Lower leg skin (tissue), 4 donors: ENCODE data around the gene DTD1. TPM values are rescaled to one million over a fixed set of nuclear protein-coding genes. Genes with fewer than 3 reads are reported as not detected.

ENCODE experiments used
- DNase-seq, 2 donors: peaks; one replicate each; pipeline ENCODE4 v3.0.0-alpha.2; 2019; ENCODE audit warnings: low spot score in 2 of 2
- H3K4me3 ChIP-seq: fragments of 200-600 bp; sonication (generic); 2 replicates; pipeline ENCODE4 v1.5.1; 2017; ENCODE audit warnings: mild to moderate bottlenecking, low read depth; ENCODE audit not compliant: poor library complexity, severe bottlenecking
- CTCF ChIP-seq, 3 donors: fragments of 450-650 bp; IDR thresholded peaks; one replicate each; pipeline ENCODE4 v1.5.1; 2016; ENCODE audit warnings: antibody characterized with exemption in 3 of 3, mild to moderate bottlenecking in 3 of 3, moderate library complexity in 2 of 3
- POLR2A ChIP-seq, 2 donors: fragments of 450-650 bp; IDR thresholded peaks; one replicate each; pipeline ENCODE4 v1.6.1; 2016 to 2017; ENCODE audit warnings: antibody characterized with exemption in 2 of 2, mild to moderate bottlenecking in 1 of 2, moderate library complexity in 1 of 2
- WGBS, 2 donors: methylation state at CpG; one replicate each; pipeline ENCODE4 v1.1.5; 2018; 5-methylcytosine and 5-hydroxymethylcytosine counted together
- intact Hi-C: fragments of 100-400 bp; cut with DNase I; formaldehyde crosslinking; loops from one replicate; pipeline ENCODE4 v1.15.0; 2023; ENCODE audit warnings: low total_unique reads
- total RNA-seq, 4 donors: library from RNA; depleted of rRNA; stranded (reverse); fragments of >200 nt; gene quantifications; one replicate each; pipeline ENCODE4 v1.1.0, GENCODE V29; 2016

Gene DTD1
- total RNA-seq, 4 donors from 2014 or later, result 21.7 to 41.8 (median 39.8) TPM

GRCh38 chr20:18571578-18571977, 16.3 kb upstream of the DTD1 start:
- TF ChIP-seq CTCF (IDR thresholded peaks at IDR 0.05) (no peak), POLR2A (IDR thresholded peaks at IDR 0.05) (no peak)
- 85 to 89% methylated on average over 2 of the region's 2 CpGs for WGBS, 2 donors
- intact Hi-C loops, result no loop called here
- H3K4me3 ChIP-seq, result no peak overlapping the region
- DNase-seq, result no peak

GRCh38 chr20:18577942-18578341, 9.9 kb upstream of the DTD1 start:
- DNase-seq, result no peak
- intact Hi-C loops, result no loop called here
- H3K4me3 ChIP-seq, result no peak overlapping the region
- 80 to 89% methylated on average over 6 of the region's 6 CpGs for WGBS, 2 donors
- TF ChIP-seq CTCF (IDR thresholded peaks at IDR 0.05) (no peak), POLR2A (IDR thresholded peaks at IDR 0.05) (no peak)

DNA sequence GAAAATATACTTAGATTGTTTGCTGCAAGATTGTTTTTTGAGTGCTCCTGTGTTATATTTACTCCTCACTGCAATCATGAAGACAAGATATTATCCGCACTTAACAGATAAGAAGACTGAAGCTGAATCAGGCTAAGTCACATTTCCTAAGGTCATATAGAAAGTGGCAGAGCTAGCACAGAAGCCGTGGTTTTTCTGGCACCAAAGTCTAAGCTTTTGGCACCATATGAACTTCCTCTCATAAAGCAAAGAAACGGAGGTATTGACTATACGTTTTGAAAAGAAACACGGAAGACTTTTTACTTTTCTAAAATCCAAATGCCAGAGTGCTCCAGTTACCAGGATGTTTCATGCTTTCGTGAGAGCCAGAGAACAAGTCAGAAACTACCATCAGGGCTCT, 9.3 kb upstream of the DTD1 start:
- TF ChIP-seq CTCF (IDR thresholded peaks at IDR 0.05) (no peak), POLR2A (IDR thresholded peaks at IDR 0.05) (no peak)
- DNase-seq, result no peak
- 60 to 78% methylated on average over 6 of the region's 6 CpGs for WGBS, 2 donors
- intact Hi-C loops, result no loop called here
- H3K4me3 ChIP-seq, result no peak overlapping the region

GRCh38 chr20:18580012-18580411, 7.8 kb upstream of the DTD1 start:
- TF ChIP-seq CTCF (IDR thresholded peaks at IDR 0.05), result no peak
- 90 to 93% methylated on average over 4 of the region's 4 CpGs for WGBS, 2 donors
- no peak overlapping the region for H3K4me3 ChIP-seq
- intact Hi-C loops, result no loop called here
- no peak for DNase-seq

- intact Hi-C loops, result no loop called here
- no peak overlapping the region for H3K4me3 ChIP-seq
- DNase-seq, result no peak
- WGBS, 2 donors, result 85 to 86% methylated on average over 2 of the region's 2 CpGs
- no peak for TF ChIP-seq CTCF (IDR thresholded peaks at IDR 0.05)
- TF ChIP-seq POLR2A (IDR thresholded peaks at IDR 0.05), result no peak
Measured at GRCh38 chr20:18585134-18585533, 2.7 kb upstream of the DTD1 start.

GRCh38 chr20:18588574-18588933, 700 bp downstream of the DTD1 start:
- intact Hi-C loops, result no loop called here

More at GRCh38 chr20:18588574-18588933, 700 bp downstream of the DTD1 start:
- DNase-seq, result no peak
- H3K4me3 ChIP-seq, result peak overlapping the region; percentile 87
- WGBS, 2 donors, result 10 to 17% methylated on average over 18 of the region's 18 CpGs
- TF ChIP-seq POLR2A (IDR thresholded peaks at IDR 0.05), result no peak
- no peak for TF ChIP-seq CTCF (IDR thresholded peaks at IDR 0.05)
